ENCODE measurements around the gene IL15. TPM values are rescaled to one million over a fixed set of nuclear protein-coding genes. Genes with fewer than 3 reads are reported as not detected.

Gene IL15
- total and polyA plus RNA-seq, 2 of the 8 experiments (the other 6 are each of a cell fraction or from before 2014, with no cell fraction given) = 0.30 to 0.61 TPM

DNA sequence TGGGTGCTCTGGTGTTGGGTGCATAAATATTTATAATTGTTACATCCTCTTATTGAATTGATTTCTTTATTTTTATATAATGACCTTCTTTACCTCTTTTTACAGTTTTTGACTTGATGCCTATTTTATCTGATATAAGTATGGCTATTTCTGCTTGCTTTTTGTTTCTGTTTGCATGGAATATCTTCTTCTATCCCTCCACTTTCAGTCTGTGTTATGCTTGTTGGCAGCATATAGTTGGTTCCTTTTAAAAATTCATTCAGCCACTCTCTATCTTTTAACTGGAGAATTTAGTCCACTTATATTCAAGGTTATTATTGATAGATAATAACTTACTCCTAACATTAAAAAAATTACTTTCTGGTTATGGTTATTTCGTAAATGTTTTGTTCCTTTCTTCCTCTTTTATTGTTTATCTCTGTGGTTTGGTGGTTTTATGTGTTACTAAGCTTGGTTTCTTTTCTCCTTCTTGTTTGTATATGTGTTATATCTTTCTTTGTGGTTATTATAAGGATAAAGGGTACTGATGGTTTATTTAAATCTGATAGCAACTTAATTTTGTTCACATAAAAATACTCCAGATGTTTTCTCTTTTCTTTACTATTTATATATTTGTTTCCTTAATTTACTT lies 69.5 kb downstream of the IL15 start:
- Histone ChIP-seq H3K79me1 (ENCODE audit: low read depth, low read length) (no peaks in the 10 kb centered on the region), H3K36me3 (ENCODE audit: control insufficient read depth in 2 of 4, insufficient read depth in 4 of 4, low read length in 3 of 4) (no peaks in the 10 kb centered on the region), H4K91ac (replicated peaks; ENCODE audit: insufficient read length, low read length) (no peak overlapping the region), H3K4me1 (replicated peaks in 1 of 4; ENCODE audit: control insufficient read depth in 3 of 4, insufficient read depth in 4 of 4, low read length in 3 of 4) (no peaks in the 10 kb centered on the region), H3K27me3 (replicated peaks in 1 of 4; ENCODE audit: control insufficient read depth in 3 of 4, extremely low read depth in 1 of 4, insufficient read depth in 3 of 4, low read length in 3 of 4) (no peaks in the 10 kb centered on the region), H3K9ac (replicated peaks in 1 of 4; ENCODE audit: extremely low read depth in 1 of 4, low read depth in 3 of 4, low read length in 3 of 4) (no peak overlapping the region), H3K56ac (replicated peaks; ENCODE audit: insufficient read length, low read depth, low read length) (no peak overlapping the region), H3K4me2 (ENCODE audit: insufficient read depth in 1 of 2, low read depth in 2 of 2, low read length in 2 of 2) (no peak overlapping the region), H2BK5ac (ENCODE audit: low read depth, low read length) (no peak overlapping the region), H3K4ac (replicated peaks; ENCODE audit: insufficient read length, low read depth, low read length) (no peak overlapping the region), H4K20me1 (replicated peaks in 1 of 2; ENCODE audit: control insufficient read depth in 1 of 2, insufficient read depth in 2 of 2, low read length in 2 of 2) (no peaks in the 10 kb centered on the region), H3K79me2 (ENCODE audit: control insufficient read depth in 1 of 2, insufficient read depth in 2 of 2, low read length in 2 of 2) (no peaks in the 10 kb centered on the region), H4K5ac (ENCODE audit: insufficient read length, low read depth, low read length) (no peak overlapping the region), H3K23ac (ENCODE audit: insufficient read length) (no peak overlapping the region), H3K9me3 (ENCODE audit: insufficient read depth in 2 of 2, low read depth in 1 of 2, low read length in 1 of 2) (no peaks in the 10 kb centered on the region; a peak in 1 of 4 replicates), H2AFZ (ENCODE audit: low read length) (no peak overlapping the region), H3K27ac (ENCODE audit: low read depth, low read length) (no peak overlapping the region), H2BK20ac (ENCODE audit: low read length) (no peak overlapping the region), H3K14ac (ENCODE audit: insufficient read length) (no peak overlapping the region), H2BK15ac (ENCODE audit: low read length) (no peak overlapping the region), H2AK5ac (ENCODE audit: low read depth, low read length) (no peak overlapping the region), H2BK120ac (replicated peaks; ENCODE audit: low read depth, low read length) (no peak overlapping the region), H4K8ac (ENCODE audit: extremely low read depth, insufficient read depth, low read length) (no peak overlapping the region), H3K23me2 (ENCODE audit: low read depth, low read length) (no peaks in the 10 kb centered on the region), H3K18ac (ENCODE audit: extremely low read depth, low read length) (no peak overlapping the region), H2BK12ac (ENCODE audit: low read depth, low read length) (no peak overlapping the region), H3K4me3 (ENCODE audit: extremely low read depth in 1 of 4, insufficient read depth in 2 of 4, low read depth in 3 of 4, low read length in 4 of 4) (no peak overlapping the region)
- CTCF ChIA-PET (ENCODE audit: partially characterized antibody) = interaction anchor here (0.8 kb wide), 1 partner anchor 52 kb away, joined by 7 read pairs; no protein-coding TSS in a partner anchor
- no peak for DNase-seq (ENCODE audit: low read depth in 1 of 2, low spot score in 2 of 2)
- POLR2A ChIA-PET (ENCODE audit: partially characterized antibody) = no interaction called here
- TF ChIP-seq CHD2 (IDR thresholded peaks at IDR 0.05; ENCODE audit: low read length) (no peak), CBX8 (IDR thresholded peaks at IDR 0.05; ENCODE audit: borderline replicate concordance, low read depth, low read length) (no peak), PHF8 (conservative IDR thresholded peaks at IDR 0.05; ENCODE audit: low read depth, low read length) (no peak), SP4 (IDR thresholded peaks at IDR 0.05; ENCODE audit: low read length) (no peak), RBBP5 (IDR thresholded peaks at IDR 0.05; ENCODE audit: borderline replicate concordance, low read depth, low read length) (no peak), TCF12 (IDR thresholded peaks at IDR 0.05; ENCODE audit: low read depth, low read length) (no peak), NRF1 (IDR thresholded peaks at IDR 0.05; ENCODE audit: low read depth, low read length) (no peak), SP1 (IDR thresholded peaks at IDR 0.05; ENCODE audit: low read depth, low read length) (no peak), TEAD4 (IDR thresholded peaks at IDR 0.05; ENCODE audit: low read depth, low read length) (no peak), RNF2 (IDR thresholded peaks at IDR 0.05; ENCODE audit: borderline replicate concordance, low read depth, low read length, missing control alignments, poor library complexity, severe bottlenecking) (no peak), TAF1 (IDR thresholded peaks at IDR 0.05; ENCODE audit: low read depth, low read length) (no peak)
- no peak for FAIRE-seq
- 100% methylated on average over 1 of the region's 1 CpG; no CpG with 5 or more reads in 1 of the 2 experiments for WGBS, 2 experiments (ENCODE audit: extremely low coverage in 1 of 2, insufficient coverage in 1 of 2, insufficient read length in 1 of 2, insufficient replicate concordance in 2 of 2, low coverage in 1 of 2, low lambda C conversion rate in 2 of 2, missing lambda C conversion rate in 1 of 2)

Measured in H1 (cell line).